Measurements from ENCODE around the gene IGF1R.

IGF1R gene

DNA sequence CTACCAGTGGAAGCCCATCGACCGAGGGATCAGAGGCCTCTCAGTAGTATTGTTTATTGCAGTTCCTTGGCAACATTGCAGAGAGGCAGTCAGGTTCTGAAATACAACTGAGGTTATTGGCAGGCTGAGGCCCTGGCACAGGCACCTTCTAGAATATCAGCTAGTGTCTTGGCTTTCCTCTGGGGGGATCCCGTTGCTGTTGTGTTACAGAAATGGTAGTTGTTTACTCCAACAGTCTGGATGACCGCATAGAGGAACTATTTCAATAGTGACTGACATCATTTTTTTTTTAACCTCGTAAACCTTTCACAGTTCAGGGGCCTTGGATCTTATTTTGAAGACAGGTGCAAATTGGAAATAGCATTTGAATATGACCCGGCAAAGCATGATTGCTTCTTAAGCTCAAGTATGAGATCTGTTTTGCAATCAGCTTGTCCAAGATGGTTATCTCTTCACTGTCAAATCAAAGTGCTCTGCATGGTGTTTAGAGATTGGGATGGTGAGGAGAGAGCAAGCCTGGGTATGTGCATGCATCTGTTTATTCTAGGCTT, 295.3 kb downstream of the IGF1R start:
- Histone ChIP-seq H3K9me3 (ENCODE audit: insufficient read depth, low read length, severe bottlenecking) (no peaks in the 10 kb centered on the region), H3K36me3 (ENCODE audit: insufficient read depth, low read length) (peaks cover 76% of the 10 kb centered on the region), H3K79me2 (ENCODE audit: insufficient read depth, low read length) (no peaks in the 10 kb centered on the region; the same call in 1 of the 2 replicates), H3K4me2 (ENCODE audit: insufficient read depth, low read length) (no peak overlapping the region), H4K20me1 (ENCODE audit: insufficient read depth, low read length) (no peaks in the 10 kb centered on the region), H3K27me3 (ENCODE audit: insufficient read depth, low read length, poor library complexity) (no peaks in the 10 kb centered on the region), H3K4me3 (ENCODE audit: low read depth in 1 of 2, low read length in 2 of 2) (no peak overlapping the region), H3K9ac (ENCODE audit: low read depth, low read length) (no peak overlapping the region), H3K27ac (ENCODE audit: low read length) (peak overlapping the region; percentile 35; the same call in 1 of the 2 replicates), H3K4me1 (ENCODE audit: insufficient read depth, low read length) (peaks cover 1% of the 10 kb centered on the region; the same call in 1 of the 2 replicates), H2AFZ (ENCODE audit: low read depth, low read length) (no peak overlapping the region)
- DNase-seq (no peak), ATAC-seq (ENCODE audit: insufficient read depth, low read depth) (no peak)
- TF ChIP-seq CTCF (IDR thresholded peaks at IDR 0.05; ENCODE audit: borderline replicate concordance, extremely low read depth, low read length, poor library complexity, severe bottlenecking): no peak
- no peak for TF ChIP-seq EZH2 (IDR thresholded peaks at IDR 0.05; ENCODE audit: borderline replicate concordance, low read depth, low read length, severe bottlenecking)

- TF ChIP-seq CTCF (IDR thresholded peaks at IDR 0.05; ENCODE audit: borderline replicate concordance, extremely low read depth, low read length, poor library complexity, severe bottlenecking) (no peak), EZH2 (IDR thresholded peaks at IDR 0.05; ENCODE audit: borderline replicate concordance, low read depth, low read length, severe bottlenecking) (no peak)
- H3K4me3 ChIP-seq (ENCODE audit: low read depth in 1 of 2, low read length in 2 of 2): no peak overlapping the region
- H2AFZ ChIP-seq (ENCODE audit: low read depth, low read length): no peak overlapping the region
- H4K20me1 ChIP-seq (ENCODE audit: insufficient read depth, low read length): no peaks in the 10 kb centered on the region
- H3K9me3 ChIP-seq (ENCODE audit: insufficient read depth, low read length, severe bottlenecking): no peaks in the 10 kb centered on the region
- H3K79me2 ChIP-seq (ENCODE audit: insufficient read depth, low read length): no peaks in the 10 kb centered on the region; the same call in 1 of the 2 replicates
- peaks cover 67% of the 10 kb centered on the region for H3K36me3 ChIP-seq (ENCODE audit: insufficient read depth, low read length)
- ATAC-seq (ENCODE audit: insufficient read depth, low read depth) (no peak), DNase-seq (no peak)
- no peaks in the 10 kb centered on the region for H3K27me3 ChIP-seq (ENCODE audit: insufficient read depth, low read length, poor library complexity)
- no peak overlapping the region for H3K9ac ChIP-seq (ENCODE audit: low read depth, low read length)
- H3K4me2 ChIP-seq (ENCODE audit: insufficient read depth, low read length): no peak overlapping the region
- peaks cover 29% of the 10 kb centered on the region for H3K4me1 ChIP-seq (ENCODE audit: insufficient read depth, low read length)
- H3K27ac ChIP-seq (ENCODE audit: low read length): peak overlapping the region; percentile 65; the same call in 1 of the 2 replicates
Observed at GRCh38 chr15:98946301-98947255, 298.2 kb downstream of the IGF1R start.

GRCh38 chr15:98948456-98948855, 300.1 kb downstream of the IGF1R start:
- H3K27me3 ChIP-seq (ENCODE audit: insufficient read depth, low read length, poor library complexity): no peaks in the 10 kb centered on the region
- peaks cover 48% of the 10 kb centered on the region for H3K4me1 ChIP-seq (ENCODE audit: insufficient read depth, low read length)

More at GRCh38 chr15:98948456-98948855, 300.1 kb downstream of the IGF1R start:
- Histone ChIP-seq H4K20me1 (ENCODE audit: insufficient read depth, low read length) (no peaks in the 10 kb centered on the region), H3K36me3 (ENCODE audit: insufficient read depth, low read length) (peaks cover 49% of the 10 kb centered on the region), H3K79me2 (ENCODE audit: insufficient read depth, low read length) (peaks cover 5% of the 10 kb centered on the region), H3K9ac (ENCODE audit: low read depth, low read length) (no peak overlapping the region), H3K27ac (ENCODE audit: low read length) (peak overlapping the region; percentile 59), H3K4me3 (ENCODE audit: low read depth in 1 of 2, low read length in 2 of 2) (no peak overlapping the region), H2AFZ (ENCODE audit: low read depth, low read length) (no peak overlapping the region), H3K9me3 (ENCODE audit: insufficient read depth, low read length, severe bottlenecking) (no peaks in the 10 kb centered on the region), H3K4me2 (ENCODE audit: insufficient read depth, low read length) (no peak overlapping the region)
- DNase-seq (no peak), ATAC-seq (ENCODE audit: insufficient read depth, low read depth) (no peak)
- no peak for TF ChIP-seq EZH2 (IDR thresholded peaks at IDR 0.05; ENCODE audit: borderline replicate concordance, low read depth, low read length, severe bottlenecking)
- no peak for TF ChIP-seq CTCF (IDR thresholded peaks at IDR 0.05; ENCODE audit: borderline replicate concordance, extremely low read depth, low read length, poor library complexity, severe bottlenecking)

Data from DND-41 (cell line).